Central memory CD4-positive, alpha-beta T cell (primary cell): ENCODE data around the gene PCDHA1.
"Not testable (repeated sequence)": the region's sequence is repeated elsewhere in the genome, so short reads cannot be mapped to it uniquely, and the experiment has no call there.

ENCODE experiments used
- DNase-seq: peaks from one replicate; pipeline ENCODE4 v3.0.0; 2022
- total RNA-seq, 3 experiments: gene quantifications; one replicate each; lab custom pipeline; 2026; lab: John Stamatoyannopoulos, UW

The PCDHA1 gene
- 0 to 0.07 (median 0.05) reads per million in 3 experiments for total RNA-seq

GRCh38 chr5:140785905-140786686 is at the start of gene PCDHA1:
PCDHA1 (plus strand) TSS chr5:140786140.
- no peak for DNase-seq

- DNase-seq = no peak
Observed at GRCh38 chr5:140737486-140737885, 48.5 kb upstream of the PCDHA1 start.

- no peak for DNase-seq
Observed at GRCh38 chr5:140741967-140742366, 44.0 kb upstream of the PCDHA1 start.

- DNase-seq = no peak
Observed at GRCh38 chr5:140753561-140753960, 32.4 kb upstream of the PCDHA1 start.

- no peak for DNase-seq
Observed at GRCh38 chr5:140764177-140764973, 21.6 kb upstream of the PCDHA1 start.

GRCh38 chr5:140767444-140767843 is 18.5 kb upstream of the PCDHA1 start:
- DNase-seq = no peak

GRCh38 chr5:140780512-140780911 is 5.4 kb upstream of the PCDHA1 start:
- no peak for DNase-seq

- not testable (repeated sequence) for DNase-seq
Observed at GRCh38 chr5:140787422-140787821, 1.5 kb downstream of the PCDHA1 start.

- not testable (repeated sequence) for DNase-seq
Observed at GRCh38 chr5:140787849-140788504, 2.0 kb downstream of the PCDHA1 start.

- no peak for DNase-seq
Observed at GRCh38 chr5:140791089-140791488, 5.1 kb downstream of the PCDHA1 start.

- DNase-seq = no peak
Observed at GRCh38 chr5:140794595-140795258, 8.8 kb downstream of the PCDHA1 start, which contains the start of gene PCDHA2. PCDHA2 (plus strand) TSS chr5:140794852.

- DNase-seq = no peak
Observed at GRCh38 chr5:140795259-140795641, 9.3 kb downstream of the PCDHA1 start.

- not testable (repeated sequence) for DNase-seq
Observed at GRCh38 chr5:140796072-140796717, 10.3 kb downstream of the PCDHA1 start.

- DNase-seq = no peak
Observed at GRCh38 chr5:140796718-140797095, 10.8 kb downstream of the PCDHA1 start.

GRCh38 chr5:140800816-140801493 is 15.0 kb downstream of the PCDHA1 start, which contains the start of gene PCDHA3:
PCDHA3 (plus strand) TSS chr5:140801057.
- DNase-seq = no peak

- DNase-seq = no peak
Observed at GRCh38 chr5:140801494-140801841, 15.5 kb downstream of the PCDHA1 start.

- DNase-seq = not testable (repeated sequence)
Observed at GRCh38 chr5:140802381-140802780, 16.4 kb downstream of the PCDHA1 start.

GRCh38 chr5:140802781-140803271 is 16.9 kb downstream of the PCDHA1 start:
- DNase-seq = no peak

GRCh38 chr5:140806834-140807775 is 21.2 kb downstream of the PCDHA1 start, which contains the start of gene PCDHA4:
PCDHA4 (plus strand) TSS chr5:140807068.
- DNase-seq = no peak
